Transverse colon (tissue), 4 donors: ENCODE results near the gene DCUN1D4.

ENCODE experiments used
- CTCF ChIP-seq, 5 experiments: fragments of 200-600 bp in 3 of 5; fragments of 450-650 bp in 2 of 5; sonication (generic) in 3 of 5; IDR thresholded peaks; 1 replicate in 2 of 5; 2 replicates in 3 of 5; pipeline ENCODE4 v1.5.1; 2016 to 2017; ENCODE audit warnings: antibody characterized with exemption in 5 of 5, inconsistent platforms in 3 of 5, mild to moderate bottlenecking in 2 of 5, moderate library complexity in 1 of 5
- EP300 ChIP-seq: sonication (generic); formaldehyde crosslinking; IDR thresholded peaks from one replicate; pipeline ENCODE4 v1.6.1; 2017; ENCODE audit warnings: antibody characterized with exemption, low read depth
- POLR2A ChIP-seq: fragments of 450-650 bp; IDR thresholded peaks from one replicate; pipeline ENCODE4 v1.6.1; 2016; ENCODE audit warnings: antibody characterized with exemption, mild to moderate bottlenecking, moderate library complexity
- POLR2AphosphoS5 ChIP-seq, 3 donors: sonication (generic); formaldehyde crosslinking; IDR thresholded peaks; one replicate each; pipeline ENCODE4 v1.6.1; 2016; ENCODE audit warnings: antibody characterized with exemption in 3 of 3

- TF ChIP-seq CTCF (IDR thresholded peaks at IDR 0.05) (no peak), POLR2A (no peak), EP300 (no peak), POLR2AphosphoS5 (IDR thresholded peaks at IDR 0.05) (no peak)
Observed at GRCh38 chr4:51965862-51966261, 122.9 kb downstream of the DCUN1D4 start.
